ENCODE measurements around the gene DHX9.

DNA sequence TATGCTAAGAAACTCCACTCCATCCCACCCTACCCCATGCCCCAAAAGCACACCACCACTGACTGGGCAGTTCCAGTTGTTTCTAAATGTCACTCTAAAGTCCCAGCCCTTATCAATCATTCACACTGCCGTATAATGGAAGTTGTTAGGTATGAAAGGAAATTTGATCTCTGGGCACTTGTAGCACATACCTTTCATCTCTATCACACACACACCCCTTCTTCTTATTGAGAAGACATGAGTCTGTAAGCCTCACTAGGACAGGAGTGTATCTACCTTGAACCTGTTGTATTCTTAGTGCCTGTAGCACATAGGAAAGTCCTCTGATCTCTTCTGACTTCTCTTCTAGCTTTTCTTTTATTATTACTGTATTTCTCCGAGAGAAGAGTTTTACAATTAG lies 22.3 kb upstream of the DHX9 start:
- TF ChIP-seq, protein P1, sequence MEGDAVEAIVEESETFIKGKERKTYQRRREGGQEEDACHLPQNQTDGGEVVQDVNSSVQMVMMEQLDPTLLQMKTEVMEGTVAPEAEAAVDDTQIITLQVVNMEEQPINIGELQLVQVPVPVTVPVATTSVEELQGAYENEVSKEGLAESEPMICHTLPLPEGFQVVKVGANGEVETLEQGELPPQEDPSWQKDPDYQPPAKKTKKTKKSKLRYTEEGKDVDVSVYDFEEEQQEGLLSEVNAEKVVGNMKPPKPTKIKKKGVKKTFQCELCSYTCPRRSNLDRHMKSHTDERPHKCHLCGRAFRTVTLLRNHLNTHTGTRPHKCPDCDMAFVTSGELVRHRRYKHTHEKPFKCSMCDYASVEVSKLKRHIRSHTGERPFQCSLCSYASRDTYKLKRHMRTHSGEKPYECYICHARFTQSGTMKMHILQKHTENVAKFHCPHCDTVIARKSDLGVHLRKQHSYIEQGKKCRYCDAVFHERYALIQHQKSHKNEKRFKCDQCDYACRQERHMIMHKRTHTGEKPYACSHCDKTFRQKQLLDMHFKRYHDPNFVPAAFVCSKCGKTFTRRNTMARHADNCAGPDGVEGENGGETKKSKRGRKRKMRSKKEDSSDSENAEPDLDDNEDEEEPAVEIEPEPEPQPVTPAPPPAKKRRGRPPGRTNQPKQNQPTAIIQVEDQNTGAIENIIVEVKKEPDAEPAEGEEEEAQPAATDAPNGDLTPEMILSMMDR (IDR thresholded peaks at IDR 0.05), result no peak
- no peak for TF ChIP-seq POLR2A (IDR thresholded peaks at IDR 0.05)

All from adrenal gland (tissue), 5 donors.